ENCODE measurements around the gene DLGAP1.
"Not testable (repeated sequence)": the region's sequence is repeated elsewhere in the genome, so short reads cannot be mapped to it uniquely, and the experiment has no call there.

DLGAP1 gene

GRCh38 chr18:3655254-3656050 lies 799.7 kb downstream of the DLGAP1 start:
- DNase-seq (ENCODE audit: low spot score), result no peak

DNA sequence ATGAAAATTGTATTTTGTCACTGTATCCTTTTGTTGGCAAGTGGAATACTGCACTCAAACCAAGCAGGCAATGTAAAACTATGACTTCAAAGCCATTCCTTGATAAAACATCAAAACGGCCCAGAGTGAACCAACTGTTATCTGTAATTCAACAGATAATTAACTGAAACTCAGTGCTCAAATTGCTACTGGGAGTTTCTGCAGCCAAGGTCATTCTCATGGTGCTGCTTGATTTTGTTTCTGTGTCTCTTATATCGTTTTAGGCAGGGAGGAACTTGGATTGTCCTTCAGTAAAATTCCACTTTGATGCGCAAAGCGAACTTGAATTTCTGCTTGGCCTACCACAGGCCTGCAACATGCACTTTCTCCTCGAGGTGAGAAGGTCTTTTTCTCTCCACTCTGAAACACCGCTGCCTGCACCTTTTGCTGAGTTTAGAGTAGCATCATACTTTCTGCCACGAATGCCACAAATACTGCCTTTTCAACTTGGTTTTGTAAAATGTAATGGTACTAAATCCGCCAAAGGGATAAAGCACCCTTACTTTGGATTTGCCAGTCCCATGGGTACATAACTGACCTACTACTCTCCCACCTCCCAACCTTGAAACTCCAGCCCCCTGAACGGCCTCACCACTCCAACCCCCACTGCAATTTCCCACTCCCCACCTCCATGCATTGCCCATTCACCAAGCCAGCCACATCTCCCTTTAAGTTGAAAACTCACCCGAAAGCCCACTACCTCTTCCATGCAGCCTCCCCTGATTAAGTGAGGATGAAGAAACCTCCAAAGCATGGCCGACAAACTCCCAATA lies 800.5 kb downstream of the DLGAP1 start:
- DNase-seq (ENCODE audit: low spot score), result no peak

DNA sequence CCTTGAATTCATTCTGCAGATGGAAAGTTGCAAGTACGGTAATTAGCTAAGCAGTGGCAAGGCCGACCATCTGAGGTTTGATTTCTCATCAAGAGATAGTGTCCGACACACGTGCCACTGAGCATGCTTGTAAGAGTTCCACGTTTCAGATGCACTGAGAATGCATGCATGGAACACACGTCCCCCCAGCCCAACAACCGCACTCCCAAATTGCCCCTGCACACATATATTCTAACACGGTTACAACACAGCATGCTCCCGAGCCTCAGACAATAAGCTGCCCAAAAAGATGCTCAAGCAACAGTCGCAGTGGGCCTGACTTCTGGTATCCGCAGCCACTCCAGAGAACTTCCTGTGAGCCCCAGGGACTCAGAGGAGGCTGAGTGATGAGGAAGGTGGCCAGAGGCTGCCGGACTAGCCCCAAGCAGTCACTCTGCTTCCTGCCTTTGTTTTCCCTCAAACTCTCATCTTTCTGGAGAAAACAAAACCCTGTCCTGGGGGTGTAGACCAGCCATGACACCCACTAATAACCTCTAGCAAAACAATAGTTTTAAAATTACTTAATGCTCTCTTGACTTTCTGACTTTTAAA lies 801.2 kb downstream of the DLGAP1 start:
- no peak for DNase-seq (ENCODE audit: low spot score)

DNA sequence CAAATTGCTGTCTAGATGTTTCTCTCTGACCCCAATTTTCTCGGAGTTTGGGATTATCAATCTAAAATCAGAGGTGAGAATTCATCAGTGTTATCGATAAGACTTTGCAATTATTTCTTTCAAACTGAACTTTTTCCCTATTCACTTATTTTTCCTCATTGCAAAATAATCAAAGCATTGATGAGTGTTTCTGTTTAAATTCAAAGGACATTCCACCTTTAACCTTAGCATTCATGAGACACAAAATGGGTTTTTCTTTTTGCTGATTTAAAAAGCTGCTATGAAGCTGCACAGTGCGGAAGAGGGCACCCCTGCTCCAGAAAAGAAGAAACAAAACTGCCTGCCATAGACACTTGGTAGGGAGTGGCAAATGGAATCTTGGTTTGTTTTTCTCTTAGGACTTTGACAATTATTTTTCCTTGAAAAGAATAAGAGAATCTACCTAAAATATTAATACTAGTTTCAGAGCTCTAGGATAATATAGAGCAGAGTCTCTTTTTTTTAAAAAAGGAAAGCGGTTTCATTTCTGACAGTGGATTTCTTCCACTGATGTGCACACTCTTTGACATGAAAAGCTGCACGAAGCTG lies 801.8 kb downstream of the DLGAP1 start:
- DNase-seq (ENCODE audit: low spot score), result no peak

DNA sequence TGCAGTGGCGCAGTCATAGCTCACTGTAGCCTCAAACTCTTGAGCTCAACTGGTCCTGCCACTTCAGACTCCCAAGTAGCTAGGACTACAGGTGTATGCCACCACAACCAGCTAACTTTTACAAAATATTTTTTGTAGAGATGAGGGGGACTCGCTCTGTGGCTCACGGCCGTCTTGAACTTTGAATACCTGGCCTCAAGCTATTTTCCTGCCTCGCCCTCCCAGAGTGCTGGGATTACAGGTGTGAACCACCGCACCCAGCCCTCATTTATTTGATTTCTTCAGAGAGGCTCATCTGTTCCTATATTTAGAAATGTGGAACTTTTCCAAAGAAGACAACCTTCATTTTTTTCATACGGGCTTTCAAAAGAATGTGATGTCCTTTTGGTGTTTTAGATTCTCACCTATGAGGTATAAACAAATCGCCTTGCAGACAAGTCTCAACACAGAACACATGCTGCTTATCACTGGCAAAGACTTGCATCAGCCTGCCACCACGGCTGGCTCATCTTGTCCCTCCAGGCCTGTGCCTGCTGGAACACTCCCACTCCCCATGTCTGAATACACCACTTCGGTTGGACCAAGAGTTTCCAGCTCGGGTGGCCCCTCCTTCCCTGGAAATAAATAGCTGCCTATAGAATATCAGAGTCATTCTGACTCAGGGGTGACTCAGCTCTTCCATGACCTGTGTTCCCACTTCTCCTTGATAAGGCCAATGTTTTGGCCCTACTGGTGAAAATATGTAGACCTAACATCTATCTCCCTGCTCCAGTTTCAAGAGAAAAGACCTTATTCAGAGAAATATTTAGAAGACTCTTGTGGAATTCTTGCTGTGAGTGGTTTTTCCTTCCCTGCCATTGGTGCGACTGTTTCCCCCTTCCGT lies 802.5 kb downstream of the DLGAP1 start:
- no peak for DNase-seq (ENCODE audit: low spot score)

DNA sequence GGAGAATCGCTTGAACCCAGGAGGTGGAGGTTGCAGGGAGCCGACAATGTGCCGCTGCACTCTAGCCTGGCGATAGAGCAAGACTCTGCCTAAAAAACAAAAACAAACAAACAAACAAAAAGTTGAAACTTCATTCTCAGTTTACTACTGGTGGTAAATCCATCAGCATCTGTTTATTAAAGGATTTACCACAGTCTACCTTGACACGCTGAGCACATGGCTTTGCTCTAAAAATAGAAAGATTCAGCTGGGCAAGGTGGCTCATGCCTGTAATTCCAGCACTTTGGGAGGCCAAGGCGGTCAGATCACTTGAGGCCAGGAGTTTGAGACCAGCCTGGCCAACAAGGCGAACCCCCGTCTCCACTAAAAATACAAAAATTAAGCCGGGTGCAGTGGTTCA lies 803.8 kb downstream of the DLGAP1 start:
- DNase-seq (ENCODE audit: low spot score), result no peak

DNA sequence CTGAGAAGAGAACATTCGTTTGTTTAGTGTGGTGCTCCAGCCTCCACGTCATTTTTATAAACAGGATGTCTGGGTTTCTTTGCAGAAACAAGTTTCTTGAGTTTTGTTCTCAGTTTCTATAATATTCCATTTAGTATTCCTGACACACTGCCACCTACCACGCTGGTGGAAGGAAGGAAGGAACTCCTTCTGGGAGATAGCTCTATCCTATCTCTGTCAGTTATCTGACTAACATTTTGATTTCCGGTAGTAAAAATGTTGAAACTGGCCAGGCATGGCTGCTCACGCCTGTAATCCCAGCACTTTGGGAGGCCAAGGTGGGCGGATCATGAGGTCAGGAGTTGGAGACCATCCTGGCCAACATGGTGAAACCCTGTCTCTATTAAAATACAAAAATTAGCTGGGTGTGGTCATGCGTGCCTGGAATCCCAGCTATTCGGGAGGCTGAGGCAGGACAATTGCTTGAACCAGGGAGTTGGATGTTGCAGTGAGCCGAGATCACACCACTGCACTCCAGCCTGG lies 804.5 kb downstream of the DLGAP1 start:
- not testable (repeated sequence) for DNase-seq (ENCODE audit: low spot score)

DNA sequence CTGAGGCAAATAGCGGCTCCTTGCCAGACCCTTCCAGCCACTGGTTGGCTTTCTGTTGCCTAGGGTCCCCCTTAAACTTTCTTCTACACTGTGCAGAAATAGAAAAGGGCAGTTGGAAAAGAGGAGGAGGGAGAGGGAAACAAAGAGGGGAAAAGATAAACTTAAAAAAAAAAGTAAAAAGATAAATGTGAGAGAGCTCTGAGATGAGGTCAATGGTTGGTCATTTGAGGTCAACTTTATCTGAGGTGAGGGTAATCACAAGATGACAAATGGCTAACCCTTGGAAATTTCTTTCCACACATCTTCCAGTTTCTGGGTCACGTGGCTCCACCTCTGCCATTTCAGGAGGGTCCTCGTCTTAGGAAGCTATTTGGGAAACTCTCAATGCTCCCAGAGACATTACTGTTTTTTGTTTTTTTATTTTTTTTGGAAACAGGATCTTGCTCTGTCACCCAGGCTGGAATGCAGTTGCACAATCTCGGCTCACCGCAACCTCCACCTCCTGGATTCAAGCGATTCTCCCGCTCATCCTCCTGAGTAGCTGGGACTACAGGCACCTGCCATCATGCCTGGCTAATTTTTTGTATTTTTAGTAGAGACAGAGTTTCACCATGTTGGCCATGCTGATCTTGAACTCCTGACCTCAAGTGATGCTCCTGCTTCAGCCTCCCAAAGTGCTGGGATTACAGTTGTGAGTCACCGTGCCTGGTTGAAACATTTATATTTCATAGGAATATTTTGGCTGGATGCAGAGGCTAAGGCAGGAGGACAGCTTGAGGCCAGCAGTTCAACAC lies 805.3 kb downstream of the DLGAP1 start:
- DNase-seq (ENCODE audit: low spot score), result no peak

DNA sequence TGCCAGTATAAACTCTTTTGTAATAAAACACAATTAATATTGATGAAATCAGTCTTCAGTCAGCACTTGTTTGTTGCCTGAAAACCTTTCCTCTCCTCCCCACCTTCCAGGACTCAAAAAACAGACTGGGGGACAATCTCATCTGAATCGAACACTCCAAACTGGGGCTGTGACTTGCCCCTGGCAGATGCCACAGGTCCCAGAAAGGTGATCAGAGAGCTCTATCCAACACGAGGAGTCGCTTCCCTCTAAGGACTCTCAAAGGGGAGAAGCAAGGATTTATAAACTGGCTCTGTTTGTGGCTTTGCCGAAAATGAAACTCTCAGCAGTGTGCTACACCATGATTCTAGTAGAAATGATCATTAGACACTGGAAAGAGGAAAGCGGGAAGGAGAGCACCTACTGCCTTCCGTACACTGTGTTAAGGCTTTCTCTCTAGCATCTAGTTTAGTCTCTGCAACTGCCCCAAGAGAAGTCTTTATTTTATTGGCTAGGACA lies 805.9 kb downstream of the DLGAP1 start:
- no peak for DNase-seq (ENCODE audit: low spot score)

DNA sequence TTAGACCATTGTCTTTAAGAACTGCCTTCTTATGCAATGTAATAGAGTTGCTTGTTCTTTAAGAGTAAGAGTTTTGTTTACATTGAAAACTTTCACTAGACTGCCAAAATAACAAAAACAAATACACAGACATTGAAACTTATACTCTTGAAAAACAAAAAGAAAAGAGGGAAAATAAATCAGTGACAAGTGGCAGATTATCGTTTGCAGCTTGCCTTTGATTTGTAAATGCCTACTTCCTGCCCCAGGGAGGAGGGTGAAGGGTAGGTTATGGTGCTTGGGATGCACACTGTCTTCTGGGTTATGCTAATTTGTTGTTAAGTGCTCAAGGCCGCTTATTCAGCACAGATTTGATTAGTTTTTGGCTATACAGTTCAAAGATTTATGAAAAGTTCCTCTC lies 806.5 kb downstream of the DLGAP1 start:
- DNase-seq (ENCODE audit: low spot score), result no peak

DNA sequence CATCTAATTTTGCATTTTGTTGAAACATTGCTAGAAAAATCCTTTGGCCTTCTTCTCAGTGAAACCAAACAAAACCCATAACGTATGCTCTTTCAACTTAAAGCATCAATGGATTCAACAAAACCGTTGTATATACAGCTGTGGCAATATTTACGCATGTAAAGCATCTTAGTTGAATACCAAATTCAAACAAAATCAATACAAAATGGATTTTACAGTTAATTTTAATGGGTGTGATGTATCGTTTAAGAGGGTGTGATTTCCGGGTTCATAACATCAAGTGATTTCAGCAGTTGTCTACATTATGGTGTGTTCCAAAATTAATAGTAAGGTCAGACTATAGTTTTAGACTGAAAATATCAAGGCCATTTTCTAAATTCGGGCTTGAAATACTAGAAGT lies 806.9 kb downstream of the DLGAP1 start:
- no peak for DNase-seq (ENCODE audit: low spot score)

GRCh38 chr18:3647636-3648035 lies 807.5 kb downstream of the DLGAP1 start:
- no peak for DNase-seq (ENCODE audit: low spot score)

DNA sequence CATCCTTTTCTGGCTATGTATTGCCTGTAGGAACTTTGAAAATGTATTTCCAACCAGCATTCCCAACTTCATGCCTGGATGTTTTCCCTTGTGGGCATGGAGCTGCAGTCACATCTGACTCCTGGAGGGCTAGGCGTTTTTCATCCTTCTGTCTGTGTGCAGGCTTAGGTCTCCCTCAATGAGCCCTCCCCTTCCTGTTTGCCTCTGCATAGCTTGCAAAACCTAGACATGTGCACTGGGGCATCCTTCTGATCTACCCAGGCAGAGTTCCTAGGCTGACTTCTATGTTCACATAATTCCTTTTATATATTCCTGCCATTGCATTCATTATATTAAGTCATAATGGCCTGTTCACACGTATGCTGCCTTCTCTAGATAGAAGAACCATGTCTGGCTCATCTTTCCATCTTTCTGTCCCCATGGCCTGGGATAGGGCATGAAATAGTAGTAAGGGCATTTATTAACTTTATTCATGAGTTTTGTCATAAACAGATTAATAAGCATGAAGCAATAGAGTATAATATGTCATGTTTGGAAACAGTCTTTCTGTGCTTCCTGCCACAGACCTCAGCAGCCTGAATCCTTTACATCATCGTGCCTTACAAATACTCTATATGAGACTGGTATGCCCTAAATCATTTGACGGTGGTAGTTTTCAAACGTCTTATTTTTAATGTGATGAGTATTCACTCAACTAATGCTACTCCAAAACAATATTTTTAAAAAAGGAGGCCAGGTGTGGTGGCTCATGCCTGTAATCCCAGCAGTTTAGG lies 809.5 kb downstream of the DLGAP1 start:
- DNase-seq (ENCODE audit: low spot score), result no peak

GRCh38 chr18:3634250-3634939 lies 820.7 kb downstream of the DLGAP1 start:
- DNase-seq (ENCODE audit: low spot score), result no peak

DNA sequence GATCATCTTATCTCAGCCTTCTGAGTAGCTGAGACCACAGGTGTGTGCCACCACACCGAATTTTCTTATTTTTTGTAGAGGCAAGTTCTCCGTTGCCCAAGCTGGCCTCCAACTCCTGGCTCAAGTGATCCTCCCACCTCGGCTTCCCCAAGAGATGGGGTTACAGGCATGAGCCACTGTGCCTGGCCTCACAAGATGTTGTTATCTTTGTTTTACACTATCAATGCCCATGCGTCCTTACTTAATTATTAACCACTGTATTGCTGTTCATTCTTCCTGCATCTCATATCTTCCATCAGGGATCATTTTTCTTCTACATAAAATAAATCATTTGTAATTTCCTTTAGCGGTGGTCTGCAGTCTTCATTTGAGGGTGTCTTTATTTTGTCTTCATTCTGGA lies 823.2 kb downstream of the DLGAP1 start:
- no peak for DNase-seq (ENCODE audit: low spot score)

- no peak for DNase-seq (ENCODE audit: low spot score)
Measured at GRCh38 chr18:3626929-3627458, 828.1 kb downstream of the DLGAP1 start.

GRCh38 chr18:3625742-3626091 lies 829.4 kb downstream of the DLGAP1 start:
- DNase-seq (ENCODE audit: low spot score), result no peak

DNA sequence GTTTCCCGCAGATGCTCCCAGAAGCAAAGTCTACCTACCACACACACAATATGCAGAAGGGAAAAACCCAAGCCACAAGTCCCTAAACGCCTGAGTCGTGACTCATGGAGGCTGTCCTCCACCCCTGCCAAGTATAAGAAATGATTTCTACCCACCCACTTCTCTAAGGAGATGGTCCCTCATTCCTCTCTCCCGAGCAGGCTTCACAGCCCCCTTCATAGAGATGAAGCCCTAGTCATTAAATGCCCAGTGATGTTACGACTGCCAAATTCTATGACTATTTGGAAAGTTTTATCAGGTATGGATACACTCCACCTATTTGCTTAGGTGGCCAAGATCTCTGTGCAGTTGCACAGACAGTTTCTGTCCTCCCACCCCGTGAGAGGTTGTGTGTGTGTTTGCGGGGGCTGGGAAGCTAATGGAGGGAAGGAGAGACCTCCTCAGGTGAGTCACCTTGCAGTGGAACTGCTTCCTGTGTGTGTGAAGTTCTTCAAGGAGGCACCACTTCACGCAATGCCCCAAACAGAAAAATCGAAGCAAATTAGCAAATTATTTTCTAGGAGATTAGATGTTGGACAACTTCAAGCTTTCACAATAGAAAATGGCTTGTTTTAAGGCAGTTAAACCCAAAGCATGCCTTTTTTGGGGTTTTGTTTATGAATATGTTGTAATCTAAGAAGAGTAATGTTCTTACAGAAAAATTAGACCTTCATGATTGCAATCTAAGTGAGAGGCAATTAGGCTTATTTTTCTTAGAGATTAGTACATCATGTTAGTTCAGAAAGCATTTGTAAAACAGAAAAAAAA lies 830.0 kb downstream of the DLGAP1 start:
- no peak for DNase-seq (ENCODE audit: low spot score)

Data from germinal center (tissue), 1 donor.